Measurements from ENCODE around the gene EED. TPM values are rescaled to one million over a fixed set of nuclear protein-coding genes. Genes with fewer than 3 reads are reported as not detected.
A peak's percentile ranks its signal among the peaks of the same experiment; 100 is the strongest.
"Not testable (repeated sequence)": the region's sequence is repeated elsewhere in the genome, so short reads cannot be mapped to it uniquely, and the experiment has no call there.

The EED gene
- total RNA-seq, 1 donor from 2014 or later = 14.5 TPM

DNA sequence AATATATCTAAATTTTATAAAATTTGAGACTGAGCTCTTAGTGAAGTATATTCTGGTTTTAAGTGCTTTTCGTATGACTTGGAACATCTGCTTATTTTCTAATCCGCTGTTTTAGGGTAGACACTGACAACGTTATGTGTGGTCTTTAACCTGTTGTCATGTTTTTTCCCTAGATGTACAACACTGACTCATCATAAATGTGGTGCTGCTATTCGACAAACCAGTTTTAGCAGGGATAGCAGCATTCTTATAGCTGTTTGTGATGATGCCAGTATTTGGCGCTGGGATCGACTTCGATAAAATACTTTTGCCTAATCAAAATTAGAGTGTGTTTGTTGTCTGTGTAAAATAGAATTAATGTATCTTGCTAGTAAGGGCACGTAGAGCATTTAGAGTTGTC lies 33.7 kb downstream of the EED start:
- intact Hi-C loops (cut with micrococcal nuclease) = no loop called here
- ATAC-seq (no peak), DNase-seq (no peak)

DNA sequence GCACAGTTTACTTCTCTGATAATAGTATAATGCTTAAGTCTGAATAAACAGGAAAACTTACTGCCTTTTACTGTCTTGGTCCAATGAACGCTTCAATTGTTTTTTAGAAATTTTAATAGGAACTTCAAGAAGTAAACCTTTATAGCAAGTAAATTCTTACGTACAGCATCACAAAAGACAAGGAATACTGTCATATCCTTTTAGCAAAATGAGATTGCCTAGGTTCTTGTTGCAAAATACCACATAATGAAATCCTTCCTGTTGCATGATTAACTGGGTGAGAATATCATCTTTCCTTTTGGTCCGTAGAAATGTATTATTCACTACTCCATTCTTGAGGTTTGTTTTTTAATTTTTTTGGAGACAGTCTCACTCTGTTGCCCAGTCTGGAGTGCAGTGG lies 35.2 kb downstream of the EED start:
- ATAC-seq (no peak), DNase-seq (no peak)
- intact Hi-C loops (cut with micrococcal nuclease) = no loop called here

DNA sequence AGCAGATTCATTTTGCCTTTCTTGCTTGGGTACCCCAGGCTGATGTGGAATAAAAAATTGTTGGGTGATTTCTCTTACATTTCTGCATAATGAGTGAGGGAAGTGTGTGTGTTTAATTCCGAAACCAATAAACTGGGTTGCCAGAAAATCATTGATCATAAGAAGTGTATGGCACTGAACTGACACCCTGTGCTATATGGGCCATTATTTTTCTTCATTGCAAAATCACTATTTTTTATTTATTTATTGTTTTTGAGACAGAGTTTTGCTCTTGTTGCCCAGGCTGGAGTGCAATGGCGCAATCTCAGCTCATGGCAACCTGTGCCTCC lies 42.9 kb downstream of the EED start:
- intact Hi-C loops (cut with micrococcal nuclease) = no loop called here

DNA sequence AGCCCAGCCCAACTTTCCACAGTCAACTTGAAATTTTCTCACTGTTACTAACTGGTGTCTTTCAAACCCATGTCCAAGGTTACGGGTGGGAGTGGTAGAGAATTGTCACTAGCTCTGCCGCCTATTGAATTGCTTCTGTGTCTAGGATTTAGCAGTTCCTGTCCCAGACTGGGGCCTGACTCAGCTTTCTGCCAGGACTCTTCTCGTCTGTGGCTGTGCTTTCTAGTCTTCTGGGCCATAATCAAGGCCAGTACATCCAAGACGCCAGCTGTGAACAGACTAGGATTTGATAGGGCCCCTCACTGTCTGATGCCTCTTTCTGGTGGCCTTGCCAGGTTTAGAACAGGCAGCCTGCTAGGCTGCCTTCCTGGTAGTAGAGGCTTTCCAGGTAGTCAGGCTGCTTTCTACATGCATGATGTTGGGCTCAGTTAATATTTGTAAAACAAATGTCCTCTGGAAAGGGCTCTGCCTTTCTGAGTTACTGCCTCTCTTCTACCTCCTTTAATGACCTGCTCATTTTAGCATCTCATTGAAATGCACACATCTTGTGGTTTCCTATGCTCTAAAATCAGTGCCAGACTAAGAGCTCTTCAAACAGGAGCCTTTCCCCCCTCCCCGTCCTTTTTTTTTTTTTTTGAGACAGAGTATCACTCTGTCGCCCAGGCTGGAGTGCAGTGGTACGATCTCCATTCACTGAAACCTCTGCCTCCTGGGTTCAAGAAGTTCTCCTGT lies 44.4 kb downstream of the EED start:
- intact Hi-C loops (cut with micrococcal nuclease) = no loop called here
- DNase-seq = no peak
- ATAC-seq = peak; percentile 51

More for the DNA sequence above, 42.9 kb downstream of the EED start:
- ATAC-seq (no peak), DNase-seq (no peak)

DNA sequence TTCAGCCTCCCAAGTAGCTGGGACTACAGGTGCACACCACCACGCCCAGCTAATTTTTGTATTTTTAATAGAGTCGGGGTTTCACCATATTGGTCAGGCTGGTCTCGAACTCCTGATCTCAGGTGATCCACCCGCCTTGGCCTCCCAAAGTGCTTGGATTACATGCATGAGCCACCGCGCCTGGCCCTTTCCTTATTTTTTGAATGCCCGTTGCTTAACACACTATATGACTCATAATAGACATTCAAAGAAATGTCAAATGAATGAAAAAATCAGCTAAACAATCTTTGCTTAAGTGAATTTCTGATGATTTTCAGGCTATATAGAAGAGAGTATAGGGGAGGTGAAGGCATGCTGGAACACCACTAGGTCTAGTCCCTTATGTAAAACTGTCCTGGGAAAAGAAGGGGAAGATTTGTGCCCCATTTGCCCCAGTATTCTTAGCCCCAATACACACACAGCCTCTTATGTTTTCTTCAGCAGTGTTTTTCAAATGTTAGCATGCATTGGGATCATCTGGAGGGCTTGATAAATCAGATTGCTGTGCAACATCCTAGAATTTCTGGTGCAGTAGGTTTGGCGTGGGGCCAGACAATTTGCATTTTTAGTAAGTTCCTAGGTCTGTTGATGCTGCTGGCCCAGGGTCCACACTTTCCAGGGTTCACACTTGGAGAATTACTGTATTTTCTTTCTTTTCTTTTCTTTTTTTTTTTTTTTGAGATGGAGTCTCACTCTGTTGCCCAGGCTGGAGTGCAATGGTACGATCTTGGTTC lies 45.1 kb downstream of the EED start:
- not testable (repeated sequence) for DNase-seq, ATAC-seq
- intact Hi-C loops (cut with micrococcal nuclease) = loop anchor here (5.0 kb wide), 1 partner anchor 347 kb away; no protein-coding TSS in a partner anchor

DNA sequence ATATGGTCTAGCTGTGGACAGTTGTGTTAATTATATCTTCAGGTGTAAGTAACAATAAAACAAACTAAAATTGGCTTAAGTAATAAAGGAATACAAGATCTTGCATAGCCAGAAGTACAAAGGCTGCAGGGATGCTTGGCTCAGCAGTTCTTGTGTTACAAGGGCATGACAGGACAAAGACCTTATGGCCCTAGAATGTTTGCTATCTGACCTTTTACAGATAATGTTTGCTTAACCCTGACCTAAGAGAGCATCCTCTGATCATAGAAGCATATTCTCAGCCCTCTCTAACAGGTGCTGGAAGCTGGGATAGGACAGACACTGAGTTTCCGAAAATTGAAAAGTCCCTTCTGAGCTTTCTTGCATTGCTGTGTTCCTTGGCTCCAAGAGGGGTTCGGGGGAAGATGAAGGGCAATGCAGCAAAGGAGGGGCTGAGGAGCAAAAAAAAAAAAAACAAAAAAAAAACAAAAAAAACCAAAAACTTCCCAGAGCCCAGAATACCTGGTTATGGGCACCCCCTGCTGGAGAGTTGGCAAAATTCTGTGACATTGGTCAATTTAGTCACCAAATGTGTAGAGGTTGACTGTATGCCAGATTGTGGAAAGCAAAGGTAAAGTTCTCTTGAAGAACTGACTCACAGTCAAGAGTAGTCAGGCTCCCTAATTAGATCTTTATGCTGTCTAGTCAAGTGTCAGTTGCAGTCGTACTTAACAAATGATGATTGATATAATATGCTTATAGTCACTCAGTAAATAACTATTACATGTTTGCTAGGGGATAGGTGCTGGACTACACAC lies 47.1 kb downstream of the EED start:
- DNase-seq = no peak
- ATAC-seq = peak; percentile 40
- intact Hi-C loops (cut with micrococcal nuclease) = loop anchor here (5.0 kb wide), 1 partner anchor 349 kb away; no protein-coding TSS in a partner anchor

DNA sequence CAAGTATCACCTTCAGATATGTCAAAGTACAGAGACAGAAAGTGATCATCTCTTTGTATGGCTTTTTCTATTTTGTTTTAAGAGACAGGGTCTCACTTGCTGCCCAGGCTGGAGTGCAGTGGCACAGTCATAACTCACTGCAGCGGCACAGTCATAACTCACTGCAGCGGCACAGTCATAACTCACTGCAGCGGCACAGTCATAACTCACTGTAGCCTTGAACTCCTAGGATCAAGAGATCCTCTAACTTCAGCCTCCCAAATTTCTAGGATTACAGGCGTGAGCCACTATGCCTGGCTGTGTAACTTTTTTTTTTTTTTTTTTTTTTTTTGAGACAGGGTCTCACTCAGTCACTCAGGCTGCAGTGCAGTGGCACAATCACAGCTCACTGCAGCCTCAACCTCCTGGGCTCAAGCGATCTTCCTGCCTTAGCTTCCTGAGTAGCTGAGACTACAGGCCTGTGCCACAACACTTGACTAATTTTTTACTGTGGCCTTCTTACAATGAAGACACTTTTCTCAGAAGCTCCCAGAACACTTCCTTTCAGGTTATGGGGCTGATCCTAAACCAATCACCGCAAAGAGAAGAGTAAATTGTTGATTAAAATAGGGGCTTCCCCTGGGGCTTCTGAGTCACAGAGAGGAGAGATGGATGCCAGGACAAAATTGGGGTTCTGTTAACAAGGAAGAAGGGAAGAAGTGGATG lies 48.5 kb downstream of the EED start:
- no peak for DNase-seq
- ATAC-seq = no peak
- intact Hi-C loops (cut with micrococcal nuclease) = loop anchor here (5.0 kb wide), 1 partner anchor 351 kb away; no protein-coding TSS in a partner anchor

DNA sequence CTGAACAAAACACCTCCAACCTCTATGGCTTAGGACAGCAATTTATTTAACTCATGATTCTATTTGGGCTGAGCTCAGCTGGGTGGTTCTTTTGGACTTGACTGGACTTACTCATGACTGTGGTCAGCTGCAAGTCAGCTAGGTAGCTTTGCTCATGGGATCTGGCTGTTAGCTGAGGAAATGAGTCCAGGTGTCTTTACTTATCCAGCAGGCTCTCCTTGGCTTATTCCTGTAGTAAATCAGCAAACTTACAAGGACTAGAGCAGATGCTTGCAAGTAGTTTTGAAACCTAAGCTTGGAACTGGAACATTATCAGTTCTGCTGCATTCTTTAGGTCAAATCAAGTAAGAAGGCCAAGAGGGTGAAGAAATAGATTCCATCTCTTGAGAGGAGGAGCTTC lies 49.5 kb downstream of the EED start:
- ATAC-seq (no peak), DNase-seq (no peak)
- intact Hi-C loops (cut with micrococcal nuclease) = loop anchor here (5.0 kb wide), 1 partner anchor 352 kb away; no protein-coding TSS in a partner anchor

DNA sequence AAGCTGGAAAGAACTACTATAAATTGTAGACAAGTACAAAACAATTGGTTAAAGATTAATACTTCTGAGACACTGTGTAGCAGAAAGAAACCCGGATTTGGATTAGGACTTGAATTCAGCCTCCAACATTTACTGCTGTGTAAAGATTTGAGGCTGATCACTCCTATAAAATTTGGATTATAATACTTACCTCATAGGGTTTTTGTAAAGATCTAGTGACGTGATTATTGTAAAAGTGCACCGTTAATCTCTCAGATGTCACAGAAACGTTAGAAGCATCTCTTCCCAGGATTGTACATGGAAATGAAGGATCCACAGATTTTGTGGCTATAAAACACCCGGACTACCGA lies 57.2 kb downstream of the EED start:
- no peak for ATAC-seq
- no peak for DNase-seq
- intact Hi-C loops (cut with micrococcal nuclease) = no loop called here

DNA sequence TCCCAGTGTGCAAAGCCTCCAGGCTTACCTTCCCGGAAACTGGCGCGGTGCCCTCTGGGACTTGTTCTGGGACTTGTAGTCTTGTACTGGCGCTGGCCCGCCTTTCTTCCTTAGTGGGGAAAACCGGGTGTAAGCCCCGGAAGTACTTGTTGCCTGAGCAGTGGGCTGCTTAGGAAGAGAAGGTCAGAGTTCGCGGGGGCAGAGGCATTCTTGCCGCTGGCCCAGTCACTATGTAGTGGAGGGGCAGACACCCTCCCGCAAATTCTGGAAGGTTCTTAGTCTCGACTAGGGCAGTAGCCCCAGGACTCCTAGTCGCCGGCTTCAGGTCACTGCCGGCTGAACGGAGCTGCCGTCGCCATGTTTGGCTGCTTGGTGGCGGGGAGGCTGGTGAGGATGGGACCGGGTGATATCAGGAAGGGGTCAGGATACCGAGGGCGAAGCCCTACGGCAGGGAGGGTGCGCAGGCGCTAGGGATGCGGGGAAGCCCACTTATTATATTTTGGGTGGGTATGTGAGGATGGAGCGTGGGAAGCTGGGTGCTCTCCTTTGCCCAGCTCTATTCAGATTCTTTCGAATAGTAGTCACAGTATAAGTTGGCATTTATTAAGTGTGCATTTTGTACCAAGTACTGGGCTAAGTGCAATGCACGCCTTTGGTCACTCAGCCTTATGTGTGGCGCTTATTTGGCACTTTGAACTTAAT lies 57.7 kb downstream of the EED start, which contains the start of gene HIKESHI:
Gene HIKESHI (plus strand): TSS at position 149 of the 702 bp plus-strand sequence. CDS start 209 bp downstream, at position 358.
- peak; percentile 100 for ATAC-seq
- DNase-seq = peak; percentile 100
- intact Hi-C loops (cut with micrococcal nuclease) = no loop called here

DNA sequence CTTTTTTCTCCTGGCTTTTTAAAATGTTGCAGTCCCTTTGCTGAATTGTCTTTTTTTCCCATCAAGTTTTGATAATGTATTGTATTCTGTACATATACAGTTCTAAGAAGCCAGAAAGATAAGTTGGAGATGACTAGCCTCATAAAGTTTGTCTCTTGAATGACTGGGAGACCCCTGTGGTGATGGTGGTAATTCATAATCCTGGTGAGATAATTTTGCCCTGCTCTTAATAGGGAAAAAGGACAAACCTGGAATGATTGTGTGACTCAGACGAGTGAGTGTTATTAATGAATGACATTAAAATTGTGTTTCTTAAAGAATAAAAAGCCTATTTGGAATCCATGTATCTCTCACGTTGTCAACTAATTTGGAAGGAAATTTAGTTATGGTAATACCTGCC lies 58.7 kb downstream of the EED start:
- intact Hi-C loops (cut with micrococcal nuclease) = no loop called here
- DNase-seq (no peak), ATAC-seq (no peak)

DNA sequence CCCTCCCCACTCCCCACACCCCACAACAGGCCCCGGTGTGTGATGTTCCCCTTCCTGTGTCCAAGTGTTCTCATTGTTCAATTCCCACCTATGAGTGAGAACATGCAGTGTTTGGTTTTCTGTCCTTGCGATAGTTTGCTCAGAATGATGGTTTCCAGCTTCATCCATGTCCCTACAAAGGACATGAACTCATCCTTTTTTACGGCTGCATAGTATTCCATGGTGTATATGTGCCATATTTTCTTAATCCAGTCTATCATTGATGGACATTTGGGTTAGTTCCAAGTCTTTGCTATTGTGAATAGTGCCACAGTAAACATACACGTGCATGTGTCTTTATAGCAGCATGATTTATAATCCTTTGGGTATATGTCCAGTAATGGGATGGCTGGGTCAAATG lies 64.2 kb downstream of the EED start:
- intact Hi-C loops (cut with micrococcal nuclease); ATAC-seq; DNase-seq: not testable (repeated sequence)

DNA sequence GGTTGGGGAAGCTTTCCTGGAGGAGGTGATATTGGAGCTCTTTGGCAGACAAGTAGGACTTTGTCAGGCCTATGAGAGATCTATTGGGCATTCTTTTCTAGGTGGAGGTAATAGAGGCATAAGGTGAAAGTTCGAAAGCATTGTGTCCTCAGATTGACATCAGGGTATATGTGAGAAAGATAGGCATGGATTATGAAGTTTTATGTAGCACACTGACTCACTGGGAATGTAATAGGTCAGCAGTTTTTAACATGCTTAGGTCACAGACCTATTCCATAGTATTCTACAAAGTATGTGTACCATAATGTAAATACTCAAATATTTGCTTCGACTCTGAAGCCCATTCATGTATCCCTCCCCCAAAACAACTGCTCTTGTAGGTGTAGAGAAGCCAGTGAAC lies 69.2 kb downstream of the EED start:
- DNase-seq (no peak), ATAC-seq (no peak)
- intact Hi-C loops (cut with micrococcal nuclease) = no loop called here

DNA sequence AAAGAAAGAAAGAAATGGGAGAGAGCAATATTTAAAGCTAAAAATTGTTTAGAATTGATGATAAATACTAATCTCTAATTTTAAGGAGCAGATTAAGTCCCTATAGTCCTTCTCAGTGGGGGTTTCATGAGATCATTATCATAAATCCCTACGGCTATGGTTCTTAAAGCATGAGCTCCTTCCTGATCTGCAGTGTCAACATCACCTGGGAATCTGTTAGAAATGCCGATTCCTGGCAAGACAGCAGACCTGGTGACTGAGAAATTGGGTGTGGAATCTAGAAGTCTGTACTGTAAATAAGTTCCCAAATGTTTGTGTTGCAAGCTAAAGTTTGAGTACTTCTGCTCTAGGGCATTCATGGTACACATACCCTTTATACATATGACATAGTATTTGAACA lies 70.1 kb downstream of the EED start:
- ATAC-seq = no peak
- DNase-seq = no peak
- intact Hi-C loops (cut with micrococcal nuclease) = no loop called here

Other genes with a start within 250 kb of the EED start
- 122 TPM for gene PICALM, start 175.7 kb upstream of the EED start, total RNA-seq
- 54.1 TPM for gene HIKESHI, start 57.5 kb downstream of the EED start, total RNA-seq
- gene CCDC81, start 130.1 kb downstream of the EED start, total RNA-seq = 0.25 TPM

Measured in left ventricle myocardium superior (tissue), 1 donor.